SK-N-MC (cell line): ENCODE results near the gene FCMR.
"Not testable (repeated sequence)": the region's sequence is repeated elsewhere in the genome, so short reads cannot be mapped to it uniquely, and the experiment has no call there.

Experiments
- DNase-seq: peaks from one replicate; pipeline ENCODE4 v3.0.0-alpha.2; 2011; ENCODE audit warnings: low read depth, low spot score
- H3K27ac ChIP-seq: fragments of 200-600 bp; sonication (generic); 2 replicates; pipeline ENCODE4 v1.5.1; 2016; ENCODE audit warnings: mixed run types
- H3K36me3 ChIP-seq: fragments of 200-600 bp; sonication (generic); 2 replicates; pipeline ENCODE4 v1.6.1; 2017; ENCODE audit warnings: antibody characterized with exemption, low read length, mixed read lengths; ENCODE audit not compliant: insufficient read depth
- H3K4me3 ChIP-seq: fragments of 200-600 bp; sonication (generic); 2 replicates; pipeline ENCODE4 v1.5.1; 2016
- H3K9ac ChIP-seq: fragments of 200-600 bp; sonication (generic); 2 replicates; pipeline ENCODE4 v1.8.0; 2017; ENCODE audit warnings: mixed run types, mixed read lengths; ENCODE audit not compliant: insufficient read length
- H3K9me3 ChIP-seq: fragments of 200-600 bp; sonication (generic); 2 replicates; pipeline ENCODE4 v1.6.1; 2017; ENCODE audit warnings: low read depth, mild to moderate bottlenecking, antibody characterized with exemption, low read length, moderate library complexity, mixed read lengths
- EZH2 ChIP-seq: fragments of 200-600 bp; sonication (generic); IDR thresholded peaks from one replicate; pipeline ENCODE4 v1.6.1; 2017; ENCODE audit warnings: antibody characterized with exemption
- FOXP2 ChIP-seq: optimal IDR thresholded peaks from 2 replicates; pipeline ENCODE3; 2011; ENCODE audit warnings: mild to moderate bottlenecking, moderate library complexity; ENCODE audit not compliant: insufficient read depth; ENCODE audit errors: extremely low read length, control extremely low read depth
- POLR2AphosphoS5 ChIP-seq: IDR thresholded peaks from 2 replicates; pipeline ENCODE4 v1.6.1; 2012; ENCODE audit warnings: mild to moderate bottlenecking, low read depth, low read length, borderline replicate concordance

Gene FCMR

DNA sequence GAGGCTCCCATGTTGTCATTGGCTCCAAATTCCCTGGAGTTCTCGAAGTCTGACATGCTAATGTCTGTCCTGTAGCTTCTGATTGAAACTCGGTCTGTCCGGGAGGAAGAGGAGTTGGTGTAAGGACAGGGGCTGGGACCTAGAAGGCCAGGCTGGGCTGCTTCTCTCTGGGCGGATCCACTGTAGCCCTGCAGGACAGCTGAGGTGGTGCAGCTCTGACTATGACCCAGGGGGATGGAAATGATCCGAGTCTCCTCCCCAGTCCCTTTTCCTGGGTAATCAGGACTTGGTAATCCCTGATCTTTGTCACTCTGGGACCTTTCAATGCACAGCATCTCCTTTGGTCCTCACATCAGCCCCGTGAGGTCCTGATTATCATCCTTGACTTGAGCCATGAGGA, 10.0 kb upstream of the FCMR start:
- Histone ChIP-seq H3K27ac (no peak overlapping the region), H3K9ac (no peak overlapping the region)
- no peak for DNase-seq

DNA sequence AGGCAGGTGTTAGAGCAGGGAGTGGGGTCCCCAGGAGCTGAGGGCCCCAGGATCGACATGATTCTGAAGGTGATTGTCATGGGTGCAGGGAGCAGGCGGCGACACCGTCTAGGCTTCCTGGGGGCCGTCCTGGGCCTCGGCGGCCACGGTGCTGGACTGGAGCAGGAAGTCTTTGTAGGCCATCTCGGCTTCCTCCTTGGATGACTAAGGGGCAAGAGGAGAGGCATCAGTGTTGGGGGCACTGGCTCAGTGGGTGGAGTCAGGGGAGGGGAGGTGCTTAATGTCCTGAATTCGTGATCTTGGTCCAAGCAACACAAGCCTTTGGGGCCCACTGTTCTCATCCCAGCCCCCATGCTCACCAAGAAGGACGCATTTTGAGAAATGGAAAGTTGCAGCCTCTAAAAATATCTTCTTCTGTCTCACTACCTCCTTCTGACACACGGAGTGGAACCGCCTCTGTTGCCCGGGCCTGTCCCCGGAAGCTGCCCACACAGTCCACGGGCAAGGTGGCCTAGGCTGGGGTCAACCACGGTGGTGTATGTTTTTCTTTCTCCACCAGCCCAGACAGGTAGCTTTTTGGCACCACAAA, 8.6 kb upstream of the FCMR start:
- Histone ChIP-seq H3K27ac (no peak overlapping the region), H3K36me3 (no peaks in the 10 kb centered on the region), H3K9ac (no peak overlapping the region), H3K9me3 (no peaks in the 10 kb centered on the region), H3K4me3 (no peak overlapping the region)
- DNase-seq: no peak
- no peak for TF ChIP-seq POLR2AphosphoS5
- TF ChIP-seq EZH2: no peak
- TF ChIP-seq FOXP2: no peak

More for the DNA sequence above, 10.0 kb upstream of the FCMR start:
- TF ChIP-seq POLR2AphosphoS5 (no peak), EZH2 (no peak), FOXP2 (no peak)
- Histone ChIP-seq H3K36me3 (no peaks in the 10 kb centered on the region), H3K4me3 (no peak overlapping the region), H3K9me3 (no peaks in the 10 kb centered on the region)

GRCh38 chr1:206929524-206929923, 7.8 kb upstream of the FCMR start:
- Histone ChIP-seq H3K9me3 (no peaks in the 10 kb centered on the region), H3K4me3 (no peak overlapping the region), H3K36me3 (no peaks in the 10 kb centered on the region), H3K27ac (no peak overlapping the region), H3K9ac (no peak overlapping the region)
- no peak for DNase-seq
- TF ChIP-seq POLR2AphosphoS5: no peak
- no peak for TF ChIP-seq FOXP2
- no peak for TF ChIP-seq EZH2

DNA sequence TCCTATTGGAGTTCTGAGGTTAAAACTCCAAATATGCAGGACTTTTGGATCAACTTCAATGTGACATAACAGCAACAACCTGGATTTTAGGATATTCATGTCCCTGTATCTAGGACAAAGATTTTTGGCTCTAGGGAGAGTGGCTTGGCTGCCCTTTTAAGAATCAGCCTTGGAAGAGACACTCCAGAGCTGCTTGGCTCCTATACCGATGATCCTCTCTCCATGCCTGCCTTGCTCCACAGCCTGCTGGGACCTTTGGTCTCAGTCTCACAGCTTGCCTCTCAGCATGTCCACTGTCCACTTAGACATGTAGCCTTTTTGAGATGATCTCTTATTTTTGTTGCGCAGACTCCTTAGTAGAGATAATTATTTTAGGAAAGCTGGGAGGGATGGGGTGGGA, 4.5 kb upstream of the FCMR start:
- Histone ChIP-seq H3K9ac (no peak overlapping the region), H3K36me3 (no peaks in the 10 kb centered on the region), H3K27ac (no peak overlapping the region), H3K4me3 (no peak overlapping the region), H3K9me3 (no peaks in the 10 kb centered on the region)
- no peak for DNase-seq
- TF ChIP-seq FOXP2 (no peak), POLR2AphosphoS5 (no peak)

DNA sequence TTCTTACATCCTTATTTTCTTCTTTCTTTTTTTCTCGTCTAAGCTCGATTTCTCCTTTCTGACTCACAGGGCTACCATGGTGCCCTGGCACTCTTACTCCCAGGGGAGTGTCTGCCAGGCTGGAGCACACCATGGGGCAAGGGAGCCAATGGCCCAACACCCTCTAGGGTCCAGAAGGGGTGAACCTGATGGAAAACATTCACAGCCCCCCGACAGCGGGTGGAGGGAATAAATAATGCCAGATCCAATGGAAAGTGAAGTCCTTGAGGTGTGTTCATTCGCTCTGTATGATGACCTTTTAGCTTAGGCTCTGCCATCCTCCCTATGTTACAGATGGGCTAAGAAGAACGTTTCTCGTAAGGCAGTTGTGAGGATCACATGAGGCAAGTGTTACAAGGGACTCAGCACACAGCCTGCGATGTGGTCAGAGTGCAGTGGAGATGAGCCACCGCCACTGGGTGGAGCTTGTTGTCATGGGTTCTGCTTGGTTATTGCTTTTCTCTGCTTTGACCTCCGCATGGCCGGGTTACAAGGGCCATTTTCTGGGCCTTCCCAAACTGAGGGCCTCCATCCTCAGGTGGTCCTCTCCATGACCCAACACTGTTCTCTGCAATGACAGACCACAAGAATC, 3.5 kb upstream of the FCMR start:
- H3K36me3 ChIP-seq: no peaks in the 10 kb centered on the region
- H3K4me3 ChIP-seq: no peak overlapping the region
- H3K27ac ChIP-seq: no peak overlapping the region
- TF ChIP-seq EZH2: no peak
- TF ChIP-seq POLR2AphosphoS5: no peak
- TF ChIP-seq FOXP2: no peak
- H3K9me3 ChIP-seq: no peaks in the 10 kb centered on the region
- no peak overlapping the region for H3K9ac ChIP-seq
- DNase-seq: no peak

DNA sequence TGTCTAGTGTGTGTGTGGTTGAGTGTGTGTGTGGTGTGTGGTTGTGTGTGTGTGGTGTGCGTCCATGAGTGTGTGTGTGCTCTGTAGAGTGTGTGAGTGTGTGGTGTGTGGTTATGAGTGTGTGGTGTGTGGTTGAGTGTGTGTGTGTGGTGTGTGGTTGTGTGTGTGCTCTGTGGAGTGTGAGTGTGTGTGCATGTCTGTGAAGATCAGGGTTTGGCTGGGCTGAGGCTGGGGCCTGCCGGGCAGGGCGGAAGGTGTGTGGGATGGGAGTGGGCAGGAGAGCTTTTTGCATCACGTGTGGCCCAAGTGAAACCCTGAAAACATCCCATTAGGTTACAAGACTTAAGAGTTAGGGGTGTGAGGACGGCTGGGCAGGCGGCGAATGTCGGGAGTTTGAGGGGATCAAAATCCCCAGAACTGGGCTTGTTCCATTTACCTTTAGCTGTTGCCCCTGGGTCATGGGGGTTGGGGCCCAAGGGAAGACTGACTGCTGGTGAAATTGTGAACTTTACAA, 2.9 kb upstream of the FCMR start:
- TF ChIP-seq EZH2 (no peak), POLR2AphosphoS5 (no peak), FOXP2 (no peak)
- H3K27ac ChIP-seq: no peak overlapping the region

GRCh38 chr1:206923961-206924557, 2.3 kb upstream of the FCMR start:
- H3K4me3 ChIP-seq: not testable (repeated sequence)

More for the DNA sequence above, 2.9 kb upstream of the FCMR start:
- H3K4me3 ChIP-seq: no peak overlapping the region
- H3K9ac ChIP-seq: no peak overlapping the region
- DNase-seq: no peak
- H3K9me3 ChIP-seq: no peaks in the 10 kb centered on the region
- H3K36me3 ChIP-seq: no peaks in the 10 kb centered on the region

DNA sequence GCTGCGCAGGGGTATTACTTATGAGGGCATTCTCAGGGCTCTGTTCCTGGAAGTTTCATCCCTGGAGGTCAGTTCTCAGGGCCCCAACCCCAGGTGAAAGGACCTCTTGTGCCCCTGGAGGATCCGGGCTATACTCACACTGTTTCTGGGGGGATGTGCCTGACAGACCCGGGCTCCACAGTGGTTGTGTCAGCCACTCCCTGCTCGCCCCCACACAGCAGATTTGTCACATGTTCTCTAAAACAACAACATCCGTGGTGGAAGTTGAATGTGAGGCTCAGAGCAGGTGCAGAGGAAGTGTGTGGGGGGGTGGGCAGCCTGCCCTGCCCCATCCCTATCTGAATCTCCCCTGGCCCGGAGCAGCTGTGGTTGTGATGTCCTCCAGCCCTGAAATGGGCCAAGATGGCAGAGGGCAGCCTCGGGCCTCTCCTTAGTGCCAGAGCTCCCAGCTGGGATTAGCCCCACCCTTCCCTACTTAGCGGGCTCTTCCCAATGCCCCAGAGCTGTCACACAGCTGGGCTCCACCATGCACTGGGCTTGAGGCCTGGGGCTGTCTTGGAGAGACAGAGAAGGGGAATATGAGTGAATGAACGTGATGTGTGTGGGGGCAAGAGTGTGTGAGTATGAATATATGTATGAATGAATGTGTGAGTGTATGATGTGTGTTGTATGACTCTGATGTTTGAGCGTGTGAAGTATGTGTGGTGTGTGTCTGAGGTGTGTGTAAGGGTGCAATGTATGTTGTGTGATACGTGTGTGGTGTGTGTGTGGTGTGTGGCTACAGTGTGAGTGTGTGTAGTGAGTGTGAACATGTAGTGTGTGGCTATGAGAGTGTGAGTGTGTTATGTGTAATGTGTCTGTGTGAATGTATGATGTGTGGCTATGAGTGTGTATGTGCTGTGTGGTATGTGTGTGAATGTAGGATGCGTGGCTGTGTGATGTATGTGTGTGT, 1.5 kb upstream of the FCMR start:
- Histone ChIP-seq H3K9ac (no peak overlapping the region), H3K9me3 (no peaks in the 10 kb centered on the region), H3K4me3 (no peak overlapping the region), H3K27ac (no peak overlapping the region), H3K36me3 (no peaks in the 10 kb centered on the region)
- DNase-seq: no peak
- TF ChIP-seq POLR2AphosphoS5 (no peak), EZH2 (no peak), FOXP2 (no peak)

More at GRCh38 chr1:206923961-206924557, 2.3 kb upstream of the FCMR start:
- H3K9me3 ChIP-seq, DNase-seq, H3K9ac ChIP-seq, H3K36me3 ChIP-seq, H3K27ac ChIP-seq: not testable (repeated sequence)
